Endothelial cell of coronary artery (primary cell): ENCODE measurements around the gene PIK3R5. TPM values are rescaled to one million over a fixed set of nuclear protein-coding genes. Genes with fewer than 3 reads are reported as not detected.

Experiments
- total RNA-seq: library from RNA; depleted of rRNA; stranded (reverse); fragments of >200 nt; gene quantifications from 2 replicates; pipeline ENCODE4 v1.2.3, GENCODE V29; 2014

PIK3R5 gene
- 0.09 TPM in 1 of 2 replicates, not detected in the other for total RNA-seq

GRCh38 chr17:8965394-8966168 is at the start of gene PIK3R5:
TSS of gene PIK3R5 (minus strand) at chr17:8965707. CDS start at chr17:8911494, 54,213 bp downstream.

GRCh38 chr17:8867361-8867981 is 98.0 kb downstream of the PIK3R5 start, which contains the start of gene PIK3R6:
TSS of gene PIK3R6 (minus strand) at chr17:8867674. CDS start at chr17:8849794, 17,880 bp downstream.

Other genes starting within 250 kb of the PIK3R5 start
- gene CCDC42, start 220.9 kb downstream of the PIK3R5 start, total RNA-seq = not detected in 2 replicates
- gene SPDYE4, start 207.2 kb downstream of the PIK3R5 start, total RNA-seq = not detected in 2 replicates
- gene MFSD6L, start 166.3 kb downstream of the PIK3R5 start, total RNA-seq = not detected in 2 replicates
- not detected in 2 replicates for gene PIK3R6, start 98.0 kb downstream of the PIK3R5 start, total RNA-seq
- 0.09 TPM in 2 replicates for gene NTN1, start 55.8 kb upstream of the PIK3R5 start, total RNA-seq